ENCODE measurements around the gene FRRS1L. TPM values are rescaled to one million over a fixed set of nuclear protein-coding genes. Genes with fewer than 3 reads are reported as not detected.

Gene FRRS1L
- total and polyA plus RNA-seq, 8 donors: 0.47 to 7.2 (median 3.1) TPM; not detected in 1

GRCh38 chr9:109182940-109183798 is 16.1 kb upstream of the FRRS1L start:
- H3K36me3 ChIP-seq: no peaks in the 10 kb centered on the region
- H3K4me3 ChIP-seq: no peak overlapping the region
- no peaks in the 10 kb centered on the region for H3K4me1 ChIP-seq
- no peaks in the 10 kb centered on the region for H3K9me3 ChIP-seq
- H3K27me3 ChIP-seq: peaks cover 0 to 4% of the 10 kb centered on the region in 2 donors
- TF ChIP-seq CTCF (IDR thresholded peaks at IDR 0.05): no peak
- intact Hi-C loops (cut with DNase I): no loop called here
- ATAC-seq (peak; percentile 78), DNase-seq (no peak)
- H3K27ac ChIP-seq: no peak overlapping the region

- no peaks in the 10 kb centered on the region for H3K9me3 ChIP-seq
- peaks cover 0 to 4% of the 10 kb centered on the region in 2 donors for H3K27me3 ChIP-seq
- no peak for TF ChIP-seq CTCF (IDR thresholded peaks at IDR 0.05)
- H3K27ac ChIP-seq: no peak overlapping the region
- intact Hi-C loops (cut with DNase I): no loop called here
- DNase-seq (no peak), ATAC-seq (no peak)
- no peaks in the 10 kb centered on the region for H3K4me1 ChIP-seq
- no peaks in the 10 kb centered on the region for H3K36me3 ChIP-seq
- no peak overlapping the region for H3K4me3 ChIP-seq
Observed at GRCh38 chr9:109182550-109182939, 15.5 kb upstream of the FRRS1L start.

- TF ChIP-seq CTCF (IDR thresholded peaks at IDR 0.05): no peak
Observed at GRCh38 chr9:109181284-109181683, 14.2 kb upstream of the FRRS1L start.

GRCh38 chr9:109179801-109180523 is 12.9 kb upstream of the FRRS1L start:
- H3K4me3 ChIP-seq: no peak overlapping the region
- DNase-seq: no peak
- no peaks in the 10 kb centered on the region for H3K9me3 ChIP-seq
- intact Hi-C loops (cut with DNase I): no loop called here
- no peaks in the 10 kb centered on the region for H3K36me3 ChIP-seq
- no peak for ATAC-seq
- no peak for TF ChIP-seq CTCF (IDR thresholded peaks at IDR 0.05)
- H3K27ac ChIP-seq: no peak overlapping the region
- H3K27me3 ChIP-seq: no peaks in the 10 kb centered on the region
- no peaks in the 10 kb centered on the region for H3K4me1 ChIP-seq

More at GRCh38 chr9:109181284-109181683, 14.2 kb upstream of the FRRS1L start:
- ATAC-seq (no peak), DNase-seq (no peak)
- Histone ChIP-seq H3K4me1 (no peaks in the 10 kb centered on the region), H3K36me3 (no peaks in the 10 kb centered on the region), H3K27me3 (peaks cover 0 to 4% of the 10 kb centered on the region in 2 donors), H3K4me3 (no peak overlapping the region), H3K27ac (no peak overlapping the region), H3K9me3 (no peaks in the 10 kb centered on the region)
- intact Hi-C loops (cut with DNase I): no loop called here

- intact Hi-C loops (cut with DNase I): no loop called here
- Histone ChIP-seq H3K9me3 (no peaks in the 10 kb centered on the region), H3K36me3 (no peaks in the 10 kb centered on the region), H3K4me1 (no peaks in the 10 kb centered on the region), H3K4me3 (no peak overlapping the region), H3K27me3 (peaks cover 0 to 2% of the 10 kb centered on the region in 2 donors), H3K27ac (no peak overlapping the region)
- TF ChIP-seq CTCF (IDR thresholded peaks at IDR 0.05): no peak
- no peak for DNase-seq
- ATAC-seq: no peak
Observed at GRCh38 chr9:109176963-109177362, 9.9 kb upstream of the FRRS1L start.
